HUES6 (cell line): ENCODE results near the gene TBKBP1.
"Not testable (repeated sequence)": the region's sequence is repeated elsewhere in the genome, so short reads cannot be mapped to it uniquely, and the experiment has no call there.

ENCODE experiments used
- H3K27ac ChIP-seq: 2 replicates; pipeline ENCODE4 v1.7.0; 2013; ENCODE audit warnings: low read depth, mild to moderate bottlenecking, low read length, inconsistent platforms
- H3K27me3 ChIP-seq: 2 replicates; pipeline ENCODE4 v1.6.1; 2013; ENCODE audit warnings: low read length; ENCODE audit not compliant: control insufficient read depth, insufficient read depth
- H3K36me3 ChIP-seq: 2 replicates; pipeline ENCODE4 v1.6.1; 2013; ENCODE audit warnings: low read length; ENCODE audit not compliant: control insufficient read depth, insufficient read depth
- H3K4me1 ChIP-seq: 2 replicates; pipeline ENCODE4 v1.6.1; 2013; ENCODE audit warnings: low read length; ENCODE audit not compliant: control insufficient read depth, insufficient read depth
- H3K4me3 ChIP-seq: 2 replicates; pipeline ENCODE4 v1.5.1; 2013; ENCODE audit warnings: low read depth, low read length
- H3K9ac ChIP-seq: one replicate; pipeline ENCODE4 v1.6.1; 2013; ENCODE audit warnings: mild to moderate bottlenecking, low read length
- H3K9me3 ChIP-seq: 2 replicates; pipeline ENCODE4 v1.6.1; 2013; ENCODE audit warnings: low read depth, low read length; ENCODE audit not compliant: control insufficient read depth, insufficient read depth

Gene TBKBP1

DNA sequence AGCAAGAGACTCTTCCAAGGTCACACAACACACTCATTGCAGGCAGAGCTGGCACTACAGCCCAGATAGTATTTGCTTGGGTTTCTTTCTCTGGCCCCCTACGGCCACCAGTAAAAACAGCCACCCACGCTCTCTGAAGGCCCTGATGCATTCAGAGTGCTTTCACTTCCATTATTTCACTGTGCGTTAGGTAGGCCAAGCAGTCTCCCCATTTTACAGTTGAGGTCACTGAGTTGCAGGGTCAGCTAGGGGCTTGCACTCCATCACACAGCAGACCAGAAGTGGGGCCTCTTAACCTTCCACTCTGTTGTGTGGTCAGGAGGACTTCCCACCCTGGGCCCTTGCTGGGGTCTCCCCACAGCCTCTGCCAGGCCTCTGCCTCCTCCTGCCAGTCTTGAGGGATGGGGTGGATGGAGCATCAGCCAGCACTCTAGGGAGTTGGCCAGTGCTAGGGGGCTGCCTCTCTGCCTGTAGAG is 41.6 kb downstream of the TBKBP1 start:
- Histone ChIP-seq H3K27ac (no peak overlapping the region), H3K4me1 (peaks cover 8% of the 10 kb centered on the region), H3K4me3 (no peak overlapping the region), H3K36me3 (no peaks in the 10 kb centered on the region), H3K9me3 (no peaks in the 10 kb centered on the region), H3K27me3 (peaks cover 69% of the 10 kb centered on the region), H3K9ac (no peak overlapping the region)

DNA sequence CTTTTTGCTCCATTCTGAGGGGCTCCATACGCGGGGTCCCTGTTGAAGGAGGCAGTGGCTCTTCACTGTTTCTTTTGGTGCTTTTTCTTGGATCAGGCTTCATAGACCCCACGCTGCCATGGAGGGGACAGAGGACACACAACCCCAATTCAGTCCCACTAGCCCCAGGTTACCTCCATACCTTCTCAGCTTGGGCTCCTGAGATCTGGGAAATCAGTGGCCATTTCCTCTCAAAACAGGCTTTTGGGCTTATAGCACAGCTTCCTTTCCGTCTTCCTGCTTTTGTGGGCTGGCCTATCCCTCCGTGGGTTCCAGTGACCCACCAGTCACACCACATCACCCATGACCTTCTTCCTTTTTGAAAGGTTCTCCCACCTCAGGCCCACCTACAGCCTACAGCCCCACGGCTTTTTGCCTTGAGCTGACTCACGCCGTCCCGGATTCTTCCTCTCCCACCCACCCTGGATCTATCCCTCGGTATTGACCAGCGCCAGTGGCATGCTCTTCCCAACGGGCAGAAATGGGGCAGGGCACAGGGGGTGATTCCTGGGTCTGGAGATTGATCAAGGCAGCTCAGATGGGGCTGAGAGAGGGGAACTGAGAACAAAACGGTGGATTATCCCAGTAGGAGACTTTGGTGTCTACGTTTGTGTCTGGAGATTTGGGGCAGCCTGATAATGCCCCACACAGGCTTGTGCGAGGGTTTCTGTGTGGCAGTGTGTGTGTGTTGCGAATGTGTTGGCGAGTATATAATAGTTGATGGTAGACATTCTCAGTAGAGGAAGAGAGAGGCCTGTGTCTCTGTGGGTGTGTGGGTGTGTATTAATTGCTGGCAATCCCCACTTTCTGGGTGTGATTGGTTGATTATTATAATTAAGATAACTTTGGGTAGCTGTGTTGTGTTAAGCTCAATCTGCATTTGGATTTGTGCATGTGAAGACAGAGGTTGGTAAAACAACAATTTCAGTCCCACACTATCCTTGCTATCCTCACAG is 42.8 kb downstream of the TBKBP1 start:
- Histone ChIP-seq H3K9ac (no peak overlapping the region), H3K36me3 (no peaks in the 10 kb centered on the region), H3K27me3 (peaks cover 69% of the 10 kb centered on the region), H3K4me3 (no peak overlapping the region), H3K9me3 (no peaks in the 10 kb centered on the region), H3K27ac (no peak overlapping the region), H3K4me1 (peaks cover 8% of the 10 kb centered on the region)

DNA sequence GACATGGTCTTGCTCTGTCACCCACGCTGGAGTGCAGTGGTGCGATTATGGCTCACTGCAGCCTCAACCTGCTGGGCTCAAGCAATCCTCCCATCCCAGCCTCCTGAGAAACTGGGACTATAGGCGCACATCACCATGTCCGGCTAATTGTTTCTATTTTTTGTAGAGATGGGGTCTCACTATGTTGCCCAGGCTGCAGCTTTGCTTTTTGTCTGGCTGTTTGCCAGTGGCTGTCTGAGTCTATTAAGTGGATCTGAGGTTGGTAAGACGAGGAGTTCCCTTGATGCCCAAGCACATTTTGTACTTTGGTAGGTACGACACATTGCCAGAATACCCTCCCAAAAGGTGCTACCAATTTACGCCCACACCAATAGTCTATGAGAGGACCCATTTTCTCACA is 44.2 kb downstream of the TBKBP1 start:
- H3K27me3 ChIP-seq: peaks cover 56% of the 10 kb centered on the region

DNA sequence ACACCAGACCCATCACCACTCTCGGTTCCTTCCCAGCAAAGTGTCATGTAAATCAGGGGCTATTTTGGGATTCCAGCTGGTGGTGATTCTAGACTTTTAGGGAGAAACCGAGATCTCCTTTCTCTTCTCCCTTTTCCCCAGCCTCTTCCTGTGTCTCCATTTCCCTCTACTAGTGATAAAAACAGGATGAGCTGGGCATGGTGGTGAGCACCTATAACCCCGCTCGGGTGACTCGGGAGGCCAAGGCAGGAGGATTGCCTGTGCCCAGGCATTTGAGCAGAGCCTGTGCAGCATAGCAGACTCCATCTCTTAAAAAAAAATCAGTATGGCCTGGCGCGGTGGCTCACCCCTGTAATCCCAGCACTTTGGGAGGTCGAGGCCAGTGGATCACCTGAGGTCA is 45.2 kb downstream of the TBKBP1 start:
- Histone ChIP-seq H3K27ac (no peak overlapping the region), H3K27me3 (peaks cover 50% of the 10 kb centered on the region), H3K36me3 (no peaks in the 10 kb centered on the region), H3K4me1 (no peaks in the 10 kb centered on the region), H3K4me3 (no peak overlapping the region), H3K9ac (no peak overlapping the region), H3K9me3 (no peaks in the 10 kb centered on the region)

More for the DNA sequence above, 44.2 kb downstream of the TBKBP1 start:
- no peak overlapping the region for H3K27ac ChIP-seq
- no peak overlapping the region for H3K4me3 ChIP-seq
- no peaks in the 10 kb centered on the region for H3K36me3 ChIP-seq
- H3K9me3 ChIP-seq: no peaks in the 10 kb centered on the region
- no peak overlapping the region for H3K9ac ChIP-seq
- 0 out of 2 replicates have a peak, but pooled peaks cover 2% of the 10 kb centered on the region for H3K4me1 ChIP-seq

DNA sequence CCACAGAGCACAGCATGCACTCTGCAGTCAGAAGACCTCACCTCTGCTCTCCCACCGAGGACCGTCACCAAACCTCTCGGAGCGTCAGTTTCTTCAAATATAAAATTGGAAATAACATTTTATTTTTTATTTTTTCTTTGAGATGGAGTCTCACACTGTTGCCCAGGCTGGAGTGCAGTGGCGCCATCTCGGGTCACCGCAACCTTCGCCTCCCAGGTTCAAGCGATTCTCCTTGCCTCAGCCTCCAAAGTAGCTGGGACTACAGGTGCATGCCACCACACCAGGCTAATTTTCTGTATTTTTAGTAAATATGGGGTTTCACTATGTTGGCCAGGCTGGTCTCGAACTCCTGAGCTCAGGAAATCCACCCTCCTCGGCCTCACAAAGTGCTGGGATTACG is 46.0 kb downstream of the TBKBP1 start:
- peaks cover 46% of the 10 kb centered on the region for H3K27me3 ChIP-seq
- H3K36me3 ChIP-seq, H3K4me3 ChIP-seq: not testable (repeated sequence)

DNA sequence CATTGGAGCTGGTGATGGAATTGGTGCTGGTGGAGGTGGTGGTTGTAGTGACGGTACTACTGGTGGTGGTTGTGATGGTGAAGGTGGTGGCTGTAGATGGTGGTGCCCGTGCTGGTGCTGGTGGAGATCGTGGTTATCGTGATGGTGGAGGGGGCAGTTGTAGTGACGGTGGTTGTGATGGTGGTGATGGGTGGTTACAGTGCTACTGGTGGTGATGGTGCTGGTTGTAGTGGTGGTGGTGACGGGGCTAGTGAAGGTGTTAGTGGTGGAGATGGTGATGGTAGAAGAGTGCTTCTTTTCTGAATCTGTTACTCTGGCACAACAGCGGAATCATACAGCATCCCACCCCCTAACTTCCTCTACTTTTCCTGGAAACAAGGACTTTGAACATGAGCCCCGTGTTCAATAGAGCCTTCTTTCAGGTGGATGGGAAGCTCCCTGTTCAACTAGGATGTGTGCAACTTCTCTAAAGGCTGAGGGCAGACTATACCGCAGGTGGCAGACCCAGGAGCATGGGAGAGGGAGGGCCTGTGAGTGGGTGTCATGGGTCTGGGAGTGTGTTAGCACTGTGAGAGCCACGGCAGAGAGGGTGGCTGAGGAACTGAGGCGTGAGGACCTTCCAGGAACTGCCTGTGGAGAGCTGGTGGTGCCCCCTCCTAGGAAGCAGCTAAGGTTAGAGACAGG is 47.3 kb downstream of the TBKBP1 start:
- H3K4me1 ChIP-seq: no peaks in the 10 kb centered on the region
- H3K27ac ChIP-seq: no peak overlapping the region
- H3K9me3 ChIP-seq: no peaks in the 10 kb centered on the region
- no peak overlapping the region for H3K4me3 ChIP-seq
- H3K27me3 ChIP-seq: peaks cover 40% of the 10 kb centered on the region
- no peak overlapping the region for H3K9ac ChIP-seq
- H3K36me3 ChIP-seq: no peaks in the 10 kb centered on the region

More for the DNA sequence above, 46.0 kb downstream of the TBKBP1 start:
- H3K9ac ChIP-seq, H3K27ac ChIP-seq, H3K9me3 ChIP-seq, H3K4me1 ChIP-seq: not testable (repeated sequence)

DNA sequence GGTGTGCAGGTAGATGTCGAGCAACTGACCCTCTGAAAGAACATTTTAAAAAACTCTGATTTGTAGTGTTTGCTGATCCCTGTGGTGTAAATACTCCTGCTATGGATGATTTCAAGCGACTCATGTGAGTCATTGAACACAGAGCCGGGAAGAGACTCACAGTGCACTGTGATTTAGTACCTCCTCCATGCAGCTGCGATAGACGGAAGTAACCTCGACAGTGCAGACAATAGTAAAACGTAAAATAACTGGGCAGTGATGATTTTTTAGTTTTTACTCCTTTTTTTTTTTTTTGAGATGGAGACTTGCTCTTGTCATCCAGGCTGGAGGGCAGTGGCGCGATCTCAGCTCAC is 47.8 kb downstream of the TBKBP1 start:
- Histone ChIP-seq H3K9ac (no peak overlapping the region), H3K36me3 (no peaks in the 10 kb centered on the region), H3K4me1 (no peaks in the 10 kb centered on the region), H3K9me3 (no peaks in the 10 kb centered on the region), H3K27me3 (peaks cover 35% of the 10 kb centered on the region), H3K4me3 (no peak overlapping the region), H3K27ac (no peak overlapping the region)

DNA sequence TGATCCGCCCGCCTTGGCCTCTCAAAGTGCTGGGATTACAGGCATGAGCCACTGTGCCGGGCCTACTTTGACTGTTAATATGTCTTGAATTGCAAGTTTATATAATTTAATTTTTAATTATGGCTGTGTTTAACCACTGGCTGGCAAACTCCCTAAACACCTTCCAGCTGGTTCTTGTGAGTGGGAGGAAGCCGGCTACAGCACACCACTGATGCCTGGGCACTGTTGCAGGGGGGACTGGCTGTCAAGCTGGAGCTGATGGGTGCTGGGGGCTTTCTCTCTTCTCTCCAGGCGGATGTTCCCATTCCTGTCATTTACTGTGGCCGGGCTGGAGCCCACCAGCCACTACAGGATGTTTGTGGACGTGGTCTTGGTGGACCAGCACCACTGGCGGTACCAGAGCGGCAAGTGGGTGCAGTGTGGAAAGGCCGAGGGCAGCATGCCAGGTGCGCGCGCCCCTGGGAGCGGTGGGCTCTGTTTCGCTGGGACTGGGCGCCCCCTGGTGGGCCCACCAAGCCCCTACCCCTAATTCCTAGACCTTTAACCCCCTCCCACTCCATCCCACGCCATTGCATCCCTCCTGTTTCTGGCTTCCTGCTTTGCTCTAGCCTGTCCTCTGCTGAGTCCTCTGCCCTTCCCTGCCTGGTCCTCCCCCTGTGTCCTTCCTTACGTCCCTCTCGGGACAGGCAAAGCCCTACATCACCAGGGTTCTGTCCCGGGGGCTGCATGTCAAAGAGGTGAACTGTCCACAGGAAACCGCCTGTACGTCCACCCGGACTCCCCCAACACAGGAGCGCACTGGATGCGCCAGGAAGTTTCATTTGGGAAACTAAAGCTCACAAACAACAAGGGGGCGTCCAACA is 48.6 kb downstream of the TBKBP1 start:
- H3K36me3 ChIP-seq: no peaks in the 10 kb centered on the region
- no peaks in the 10 kb centered on the region for H3K9me3 ChIP-seq
- no peak overlapping the region; the same call in 1 of the 2 replicates for H3K4me3 ChIP-seq
- H3K4me1 ChIP-seq: no peaks in the 10 kb centered on the region
- peaks cover 29% of the 10 kb centered on the region; the same call in 1 of the 2 replicates for H3K27me3 ChIP-seq
- H3K27ac ChIP-seq: no peak overlapping the region
- H3K9ac ChIP-seq: no peak overlapping the region

DNA sequence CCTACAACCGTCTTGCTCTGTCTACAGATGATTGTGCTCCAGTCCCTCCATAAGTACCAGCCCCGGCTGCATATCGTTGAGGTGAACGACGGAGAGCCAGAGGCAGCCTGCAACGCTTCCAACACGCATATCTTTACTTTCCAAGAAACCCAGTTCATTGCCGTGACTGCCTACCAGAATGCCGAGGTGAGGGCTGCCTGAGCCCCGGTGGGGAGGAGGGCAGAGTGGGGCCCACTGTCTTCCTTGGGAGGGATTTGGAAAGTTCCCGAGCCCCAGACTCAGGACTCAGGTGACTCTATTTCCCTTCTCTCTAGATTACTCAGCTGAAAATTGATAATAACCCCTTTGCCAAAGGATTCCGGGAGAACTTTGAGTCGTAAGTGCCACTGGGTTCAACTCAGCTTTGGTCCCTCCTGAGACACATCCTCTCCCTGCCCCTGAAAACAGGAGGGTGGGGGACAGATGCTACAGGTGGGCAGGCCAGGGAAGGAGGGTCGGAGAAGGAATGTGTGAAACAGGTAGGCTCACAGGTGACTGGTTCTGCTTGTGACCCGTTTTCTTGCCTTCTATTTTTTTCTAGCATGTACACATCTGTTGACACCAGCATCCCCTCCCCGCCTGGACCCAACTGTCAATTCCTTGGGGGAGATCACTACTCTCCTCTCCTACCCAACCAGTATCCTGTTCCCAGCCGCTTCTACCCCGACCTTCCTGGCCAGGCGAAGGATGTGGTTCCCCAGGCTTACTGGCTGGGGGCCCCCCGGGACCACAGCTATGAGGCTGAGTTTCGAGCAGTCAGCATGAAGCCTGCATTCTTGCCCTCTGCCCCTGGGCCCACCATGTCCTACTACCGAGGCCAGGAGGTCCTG is 50.4 kb downstream of the TBKBP1 start:
- no peak overlapping the region for H3K4me3 ChIP-seq
- no peak overlapping the region for H3K9ac ChIP-seq
- H3K36me3 ChIP-seq: no peaks in the 10 kb centered on the region
- H3K9me3 ChIP-seq: no peaks in the 10 kb centered on the region
- H3K27ac ChIP-seq: no peak overlapping the region
- no peaks in the 10 kb centered on the region for H3K4me1 ChIP-seq
- peaks cover 29% of the 10 kb centered on the region; the same call in 1 of the 2 replicates for H3K27me3 ChIP-seq

DNA sequence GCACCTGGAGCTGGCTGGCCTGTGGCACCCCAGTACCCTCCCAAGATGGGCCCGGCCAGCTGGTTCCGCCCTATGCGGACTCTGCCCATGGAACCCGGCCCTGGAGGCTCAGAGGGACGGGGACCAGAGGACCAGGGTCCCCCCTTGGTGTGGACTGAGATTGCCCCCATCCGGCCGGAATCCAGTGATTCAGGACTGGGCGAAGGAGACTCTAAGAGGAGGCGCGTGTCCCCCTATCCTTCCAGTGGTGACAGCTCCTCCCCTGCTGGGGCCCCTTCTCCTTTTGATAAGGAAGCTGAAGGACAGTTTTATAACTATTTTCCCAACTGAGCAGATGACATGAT is 51.0 kb downstream of the TBKBP1 start:
- no peak overlapping the region for H3K4me3 ChIP-seq
- H3K27ac ChIP-seq: no peak overlapping the region
- no peaks in the 10 kb centered on the region for H3K4me1 ChIP-seq
- H3K27me3 ChIP-seq: peaks cover 29% of the 10 kb centered on the region; the same call in 1 of the 2 replicates
- no peaks in the 10 kb centered on the region for H3K36me3 ChIP-seq
- no peaks in the 10 kb centered on the region for H3K9me3 ChIP-seq
- no peak overlapping the region for H3K9ac ChIP-seq
